Measurements from ENCODE around the gene ATP5F1B. TPM values are rescaled to one million over a fixed set of nuclear protein-coding genes. Genes with fewer than 3 reads are reported as not detected.
"Not testable (repeated sequence)": the region's sequence is repeated elsewhere in the genome, so short reads cannot be mapped to it uniquely, and the experiment has no call there.

ATP5F1B gene
- total RNA-seq, 1 donor from 2014 or later, result 735 TPM

GRCh38 chr12:56668197-56668457 is 22.3 kb upstream of the ATP5F1B start:
- no peaks in the 10 kb centered on the region for H3K4me1 Mint-ChIP-seq (ENCODE audit: low read depth, unreplicated experiment)
- TF ChIP-seq, protein P1, sequence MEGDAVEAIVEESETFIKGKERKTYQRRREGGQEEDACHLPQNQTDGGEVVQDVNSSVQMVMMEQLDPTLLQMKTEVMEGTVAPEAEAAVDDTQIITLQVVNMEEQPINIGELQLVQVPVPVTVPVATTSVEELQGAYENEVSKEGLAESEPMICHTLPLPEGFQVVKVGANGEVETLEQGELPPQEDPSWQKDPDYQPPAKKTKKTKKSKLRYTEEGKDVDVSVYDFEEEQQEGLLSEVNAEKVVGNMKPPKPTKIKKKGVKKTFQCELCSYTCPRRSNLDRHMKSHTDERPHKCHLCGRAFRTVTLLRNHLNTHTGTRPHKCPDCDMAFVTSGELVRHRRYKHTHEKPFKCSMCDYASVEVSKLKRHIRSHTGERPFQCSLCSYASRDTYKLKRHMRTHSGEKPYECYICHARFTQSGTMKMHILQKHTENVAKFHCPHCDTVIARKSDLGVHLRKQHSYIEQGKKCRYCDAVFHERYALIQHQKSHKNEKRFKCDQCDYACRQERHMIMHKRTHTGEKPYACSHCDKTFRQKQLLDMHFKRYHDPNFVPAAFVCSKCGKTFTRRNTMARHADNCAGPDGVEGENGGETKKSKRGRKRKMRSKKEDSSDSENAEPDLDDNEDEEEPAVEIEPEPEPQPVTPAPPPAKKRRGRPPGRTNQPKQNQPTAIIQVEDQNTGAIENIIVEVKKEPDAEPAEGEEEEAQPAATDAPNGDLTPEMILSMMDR (IDR thresholded peaks at IDR 0.05; ENCODE audit: partially characterized antibody, unreplicated experiment), result no peak
- DNase-seq, result no peak
- no peaks in the 10 kb centered on the region for H3K27me3 Mint-ChIP-seq (ENCODE audit: unreplicated experiment)
- H3K36me3 Mint-ChIP-seq (ENCODE audit: unreplicated experiment), result peaks cover under 1% of the 10 kb centered on the region
- H3K27ac Mint-ChIP-seq (ENCODE audit: unreplicated experiment), result peak overlapping the region; percentile 38
- H3K9me3 Mint-ChIP-seq (ENCODE audit: unreplicated experiment), result no peaks in the 10 kb centered on the region
- H3K4me3 Mint-ChIP-seq (ENCODE audit: unreplicated experiment), result no peak overlapping the region

DNA sequence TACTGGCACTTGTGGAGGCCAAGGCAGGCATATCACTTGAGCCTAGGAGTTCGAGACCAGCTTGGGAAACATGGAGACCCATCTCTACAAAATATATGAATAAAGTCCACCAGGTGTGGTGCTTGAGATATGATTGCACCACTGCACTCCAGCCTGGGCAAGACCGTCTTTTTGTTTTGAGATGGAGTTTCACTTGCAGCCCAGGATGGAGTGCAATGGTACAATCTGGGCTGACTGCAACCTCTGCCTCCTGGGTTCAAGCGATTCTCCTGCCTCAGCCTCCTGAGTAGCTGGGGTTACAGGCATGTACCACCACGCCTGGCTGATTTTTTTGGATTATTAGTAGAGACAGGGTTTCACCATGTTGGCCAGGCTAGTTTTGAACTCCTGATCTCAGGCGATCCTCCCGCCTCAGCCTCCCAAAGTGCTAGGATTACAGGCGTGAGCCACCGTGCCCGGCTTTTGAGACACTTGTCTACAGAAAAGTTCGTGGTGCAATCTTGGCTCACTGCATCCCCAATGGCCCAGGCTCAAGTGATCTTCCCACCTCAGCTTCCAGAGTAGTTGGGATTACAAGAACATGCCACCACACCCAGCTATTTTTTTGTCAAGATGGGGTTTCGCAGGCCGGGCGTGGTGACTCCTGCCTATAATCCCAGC is 16.3 kb upstream of the ATP5F1B start:
- Mint-ChIP-seq H3K4me1 (ENCODE audit: low read depth, unreplicated experiment) (no peaks in the 10 kb centered on the region), H3K27me3 (ENCODE audit: unreplicated experiment) (peaks cover 4% of the 10 kb centered on the region), H3K27ac (ENCODE audit: unreplicated experiment) (no peak overlapping the region), H3K4me3 (ENCODE audit: unreplicated experiment) (no peak overlapping the region), H3K9me3 (ENCODE audit: unreplicated experiment) (no peaks in the 10 kb centered on the region), H3K36me3 (ENCODE audit: unreplicated experiment) (peaks cover 4% of the 10 kb centered on the region)
- DNase-seq, result no peak
- TF ChIP-seq, protein P1 (IDR thresholded peaks at IDR 0.05; ENCODE audit: partially characterized antibody, unreplicated experiment), result no peak

DNA sequence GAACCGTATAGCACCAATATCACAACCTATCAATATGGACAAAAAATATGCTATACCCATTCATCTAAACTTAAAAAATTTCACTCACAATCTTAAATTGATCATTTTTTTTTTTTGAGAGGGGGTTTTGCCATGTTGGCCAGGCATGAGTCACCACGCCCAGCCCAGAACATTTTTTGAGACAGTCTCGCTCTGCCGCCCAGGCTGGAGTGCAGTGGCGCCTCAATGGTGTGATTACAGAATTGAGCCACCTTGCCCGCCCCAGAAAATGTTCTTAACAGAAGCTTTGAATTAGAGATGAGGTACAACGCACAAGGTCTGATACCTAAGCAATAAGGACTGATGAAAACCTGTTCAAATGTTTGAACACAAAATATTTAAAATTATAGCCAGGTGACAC is 15.8 kb upstream of the ATP5F1B start:
- Mint-ChIP-seq H3K4me3 (ENCODE audit: unreplicated experiment) (no peak overlapping the region), H3K27me3 (ENCODE audit: unreplicated experiment) (peaks cover 4% of the 10 kb centered on the region)
- DNase-seq, result no peak

DNA sequence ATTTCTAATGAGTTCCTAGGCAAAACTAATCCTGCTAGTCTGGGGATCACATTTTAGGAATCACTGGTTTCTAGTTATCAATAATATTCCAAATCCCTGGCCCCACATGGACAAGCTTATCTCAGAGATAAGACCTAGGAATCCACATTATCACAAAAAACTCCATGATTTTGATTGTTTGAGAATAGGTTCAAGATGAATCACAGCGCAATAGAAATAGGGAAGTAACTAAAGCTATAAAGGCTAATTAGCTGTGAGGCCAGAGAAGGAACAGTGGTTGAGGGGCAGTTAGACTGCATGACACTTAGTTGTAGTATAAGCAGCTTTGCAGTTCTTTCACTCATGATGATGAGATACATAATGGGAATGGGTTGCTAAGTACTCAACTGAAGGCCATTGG is 13.1 kb upstream of the ATP5F1B start:
- no peak overlapping the region for H3K4me3 Mint-ChIP-seq (ENCODE audit: unreplicated experiment)
- H3K27me3 Mint-ChIP-seq (ENCODE audit: unreplicated experiment), result peaks cover 4% of the 10 kb centered on the region
- no peak for DNase-seq
- peaks cover 9% of the 10 kb centered on the region for H3K9me3 Mint-ChIP-seq (ENCODE audit: unreplicated experiment)
- peaks cover 13% of the 10 kb centered on the region for H3K36me3 Mint-ChIP-seq (ENCODE audit: unreplicated experiment)
- no peaks in the 10 kb centered on the region for H3K4me1 Mint-ChIP-seq (ENCODE audit: low read depth, unreplicated experiment)
- H3K27ac Mint-ChIP-seq (ENCODE audit: unreplicated experiment), result no peak overlapping the region
- TF ChIP-seq, protein P1 (IDR thresholded peaks at IDR 0.05; ENCODE audit: partially characterized antibody, unreplicated experiment), result no peak

More for the DNA sequence above, 15.8 kb upstream of the ATP5F1B start:
- H3K9me3 Mint-ChIP-seq (ENCODE audit: unreplicated experiment), result no peaks in the 10 kb centered on the region
- peaks cover 4% of the 10 kb centered on the region for H3K36me3 Mint-ChIP-seq (ENCODE audit: unreplicated experiment)
- H3K4me1 Mint-ChIP-seq (ENCODE audit: low read depth, unreplicated experiment), result no peaks in the 10 kb centered on the region
- no peak overlapping the region for H3K27ac Mint-ChIP-seq (ENCODE audit: unreplicated experiment)
- TF ChIP-seq, protein P1 (IDR thresholded peaks at IDR 0.05; ENCODE audit: partially characterized antibody, unreplicated experiment), result no peak

DNA sequence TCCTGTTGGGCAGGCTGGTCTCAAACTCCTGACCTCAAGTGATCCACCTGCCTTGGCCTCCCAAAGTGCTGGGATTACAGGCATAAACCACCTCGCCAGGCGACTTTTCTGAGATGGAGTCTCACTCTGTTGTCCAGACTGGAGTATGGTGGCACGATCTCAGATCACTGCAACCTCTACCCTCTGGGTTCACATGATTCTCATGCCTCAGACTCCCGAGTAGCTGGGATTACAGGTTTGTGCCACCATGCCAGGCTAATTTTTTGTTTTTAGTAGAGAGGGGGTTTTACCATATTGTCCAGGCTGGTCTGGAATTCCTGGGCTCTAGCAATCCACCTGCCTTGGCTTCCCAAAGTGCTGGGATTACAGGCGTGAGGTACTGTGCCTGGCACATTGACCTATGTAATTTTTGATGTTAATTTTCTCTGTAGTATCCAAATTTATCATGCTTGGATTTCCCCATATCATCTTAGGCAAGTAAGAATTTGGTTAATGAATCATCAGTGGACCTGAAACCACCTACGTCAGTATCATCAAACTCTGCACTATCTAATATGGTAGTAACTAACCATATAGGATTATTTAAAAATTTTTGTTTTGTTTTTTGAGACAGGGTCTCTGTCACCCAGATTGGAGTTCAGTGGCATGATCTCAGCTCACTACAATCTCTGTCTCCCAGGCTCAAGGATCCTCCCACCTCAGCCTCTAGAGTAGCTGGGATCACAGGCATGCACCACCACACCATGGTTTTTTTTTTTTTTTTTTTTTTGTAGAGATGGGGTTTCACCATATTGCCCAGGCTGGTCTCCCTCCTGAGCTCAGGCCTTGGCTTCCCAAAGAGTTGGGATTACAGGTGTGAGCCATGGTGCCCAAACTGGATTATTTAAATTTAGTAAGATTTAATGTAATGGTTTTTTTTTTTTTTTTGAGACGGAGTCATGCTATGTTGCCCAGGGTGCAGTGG is 11.9 kb upstream of the ATP5F1B start:
- Mint-ChIP-seq H3K4me3 (ENCODE audit: unreplicated experiment) (no peak overlapping the region), H3K36me3 (ENCODE audit: unreplicated experiment) (peaks cover 18% of the 10 kb centered on the region), H3K27me3 (ENCODE audit: unreplicated experiment) (peaks cover 7% of the 10 kb centered on the region), H3K9me3 (ENCODE audit: unreplicated experiment) (peaks cover 9% of the 10 kb centered on the region), H3K27ac (ENCODE audit: unreplicated experiment) (no peak overlapping the region), H3K4me1 (ENCODE audit: low read depth, unreplicated experiment) (no peaks in the 10 kb centered on the region)
- TF ChIP-seq, protein P1 (IDR thresholded peaks at IDR 0.05; ENCODE audit: partially characterized antibody, unreplicated experiment), result no peak
- DNase-seq, result no peak

- H3K36me3 Mint-ChIP-seq (ENCODE audit: unreplicated experiment), result peaks cover 21% of the 10 kb centered on the region
- H3K9me3 Mint-ChIP-seq (ENCODE audit: unreplicated experiment); H3K27ac Mint-ChIP-seq (ENCODE audit: unreplicated experiment); H3K4me3 Mint-ChIP-seq (ENCODE audit: unreplicated experiment); H3K4me1 Mint-ChIP-seq (ENCODE audit: low read depth, unreplicated experiment); H3K27me3 Mint-ChIP-seq (ENCODE audit: unreplicated experiment): not testable (repeated sequence)
- DNase-seq, result peak; percentile 30
Observed at GRCh38 chr12:56653781-56654180, 8.0 kb upstream of the ATP5F1B start.

GRCh38 chr12:56648023-56648422 is 2.2 kb upstream of the ATP5F1B start:
- H3K27ac Mint-ChIP-seq (ENCODE audit: unreplicated experiment), result peak overlapping the region; percentile 28
- H3K4me1 Mint-ChIP-seq (ENCODE audit: low read depth, unreplicated experiment), result not testable (repeated sequence)

More at GRCh38 chr12:56648023-56648422, 2.2 kb upstream of the ATP5F1B start:
- not testable (repeated sequence) for H3K4me3 Mint-ChIP-seq (ENCODE audit: unreplicated experiment); DNase-seq; H3K27me3 Mint-ChIP-seq (ENCODE audit: unreplicated experiment); H3K36me3 Mint-ChIP-seq (ENCODE audit: unreplicated experiment); H3K9me3 Mint-ChIP-seq (ENCODE audit: unreplicated experiment)
